ENCODE data around the gene MAP3K4. TPM values are rescaled to one million over a fixed set of nuclear protein-coding genes. Genes with fewer than 3 reads are reported as not detected.

Gene MAP3K4
- total RNA-seq, 4 donors from 2014 or later, result 17.2 to 35.2 (median 23.7) TPM

DNA sequence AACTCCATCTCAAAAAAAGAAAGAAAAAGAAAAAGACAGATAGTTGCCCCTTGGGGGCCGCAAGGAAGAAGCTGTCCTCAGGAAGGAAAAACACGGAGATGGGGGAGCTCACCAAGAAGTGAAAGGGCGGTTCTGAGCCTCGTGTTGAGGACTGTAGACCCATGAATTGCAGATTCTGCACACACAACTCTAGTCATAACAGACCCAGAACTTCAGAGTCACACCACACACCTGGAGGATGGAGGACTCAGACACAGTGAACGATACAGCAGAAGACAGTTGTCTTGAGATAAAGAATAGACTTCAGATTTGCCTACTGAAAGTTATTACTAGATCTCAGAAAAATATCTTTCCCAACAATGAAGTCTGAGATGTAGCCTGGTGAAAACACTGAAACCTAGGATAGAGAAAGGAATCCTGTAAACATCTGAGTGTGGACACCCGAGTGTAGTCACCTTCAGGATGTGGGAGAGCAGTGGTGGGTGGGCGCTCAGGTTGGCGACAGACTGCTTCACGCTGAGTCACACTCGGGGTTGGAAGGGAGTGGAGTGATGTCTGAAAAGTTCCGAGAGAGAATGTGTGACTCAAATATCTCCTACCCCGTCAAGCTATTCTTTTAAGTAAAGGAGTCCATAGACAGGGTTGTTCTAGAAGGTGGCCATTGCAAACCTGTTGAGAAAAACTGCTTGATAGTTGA, 88.1 kb downstream of the MAP3K4 start:
- H3K27me3 ChIP-seq, result no peaks in the 10 kb centered on the region
- no peak overlapping the region for H3K27ac ChIP-seq
- DNase-seq, result no peak
- no peaks in the 10 kb centered on the region for H3K9me3 ChIP-seq
- no peaks in the 10 kb centered on the region for H3K4me1 ChIP-seq
- WGBS, 2 donors (ENCODE audit: low coverage in 1 of 2), result 79 to 95% methylated on average over 8 to 12 of the region's 12 CpGs
- H3K36me3 ChIP-seq, result peaks cover 0 to 41% (median 11%) of the 10 kb centered on the region in 4 donors
- no peak overlapping the region for H3K4me3 ChIP-seq
- TF ChIP-seq EP300 (IDR thresholded peaks at IDR 0.05; ENCODE audit: low read depth) (no peak), POLR2AphosphoS5 (IDR thresholded peaks at IDR 0.05) (no peak), POLR2A (IDR thresholded peaks at IDR 0.05) (no peak)
- TF ChIP-seq, protein P1, sequence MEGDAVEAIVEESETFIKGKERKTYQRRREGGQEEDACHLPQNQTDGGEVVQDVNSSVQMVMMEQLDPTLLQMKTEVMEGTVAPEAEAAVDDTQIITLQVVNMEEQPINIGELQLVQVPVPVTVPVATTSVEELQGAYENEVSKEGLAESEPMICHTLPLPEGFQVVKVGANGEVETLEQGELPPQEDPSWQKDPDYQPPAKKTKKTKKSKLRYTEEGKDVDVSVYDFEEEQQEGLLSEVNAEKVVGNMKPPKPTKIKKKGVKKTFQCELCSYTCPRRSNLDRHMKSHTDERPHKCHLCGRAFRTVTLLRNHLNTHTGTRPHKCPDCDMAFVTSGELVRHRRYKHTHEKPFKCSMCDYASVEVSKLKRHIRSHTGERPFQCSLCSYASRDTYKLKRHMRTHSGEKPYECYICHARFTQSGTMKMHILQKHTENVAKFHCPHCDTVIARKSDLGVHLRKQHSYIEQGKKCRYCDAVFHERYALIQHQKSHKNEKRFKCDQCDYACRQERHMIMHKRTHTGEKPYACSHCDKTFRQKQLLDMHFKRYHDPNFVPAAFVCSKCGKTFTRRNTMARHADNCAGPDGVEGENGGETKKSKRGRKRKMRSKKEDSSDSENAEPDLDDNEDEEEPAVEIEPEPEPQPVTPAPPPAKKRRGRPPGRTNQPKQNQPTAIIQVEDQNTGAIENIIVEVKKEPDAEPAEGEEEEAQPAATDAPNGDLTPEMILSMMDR (IDR thresholded peaks at IDR 0.05), result no peak
- in situ Hi-C loops (cut with MboI; ENCODE audit: low pct_ligation_motif_present in 1 of 4, low pct_unique_long_range_greater_than_20kb in 1 of 4, low sequenced_read_pairs in 3 of 4), result no loop called here
- intact Hi-C loops (cut with DNase I; ENCODE audit: low total_unique reads), result no loop called here

DNA sequence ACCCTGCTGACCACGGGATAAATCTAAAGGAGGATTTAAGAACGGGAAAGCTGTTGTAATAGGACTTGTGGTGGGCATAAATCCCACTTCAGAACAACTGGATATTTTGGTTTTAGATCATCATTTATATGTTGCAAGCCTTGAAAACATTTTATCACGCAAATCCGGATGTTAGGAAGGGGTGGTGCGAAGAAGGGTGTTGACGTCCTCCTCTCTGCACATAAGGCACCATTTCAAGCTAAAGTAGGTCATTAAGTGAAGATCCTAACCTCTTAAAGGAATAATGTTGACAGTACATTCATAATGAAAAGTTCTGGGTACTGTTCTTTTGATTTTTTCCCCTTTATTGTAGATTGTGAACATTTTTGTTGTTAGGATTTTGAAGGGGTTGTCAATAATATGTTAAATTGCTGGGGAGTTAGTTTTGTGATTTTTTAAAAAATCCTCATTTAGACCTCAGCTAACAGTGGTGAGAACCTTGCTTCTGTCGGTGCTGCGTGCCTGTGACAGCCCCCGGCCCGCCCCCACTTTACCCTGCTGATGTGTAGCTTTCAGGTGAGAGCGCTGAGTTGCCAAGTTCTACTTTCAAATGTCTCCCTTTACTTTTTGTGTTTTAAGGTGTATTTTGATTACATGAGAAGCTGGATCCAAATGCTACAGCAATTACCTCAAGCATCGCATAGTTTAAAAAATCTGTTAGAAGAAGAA, 88.8 kb downstream of the MAP3K4 start:
- no peaks in the 10 kb centered on the region for H3K27me3 ChIP-seq
- WGBS, 2 donors (ENCODE audit: low coverage in 1 of 2), result 91 to 93% methylated on average over 11 to 12 of the region's 12 CpGs
- TF ChIP-seq, protein P1 (IDR thresholded peaks at IDR 0.05), result no peak
- TF ChIP-seq EP300 (IDR thresholded peaks at IDR 0.05; ENCODE audit: low read depth) (no peak), POLR2A (IDR thresholded peaks at IDR 0.05) (no peak), POLR2AphosphoS5 (IDR thresholded peaks at IDR 0.05) (no peak)
- no peak for DNase-seq
- in situ Hi-C loops (cut with MboI; ENCODE audit: low pct_ligation_motif_present in 1 of 4, low pct_unique_long_range_greater_than_20kb in 1 of 4, low sequenced_read_pairs in 3 of 4) (no loop called here), intact Hi-C loops (cut with DNase I; ENCODE audit: low total_unique reads) (no loop called here)
- no peaks in the 10 kb centered on the region for H3K9me3 ChIP-seq
- peaks cover 0 to 48% (median 15%) of the 10 kb centered on the region in 4 donors for H3K36me3 ChIP-seq
- H3K4me1 ChIP-seq, result no peaks in the 10 kb centered on the region
- no peak overlapping the region for H3K27ac ChIP-seq
- H3K4me3 ChIP-seq, result no peak overlapping the region

DNA sequence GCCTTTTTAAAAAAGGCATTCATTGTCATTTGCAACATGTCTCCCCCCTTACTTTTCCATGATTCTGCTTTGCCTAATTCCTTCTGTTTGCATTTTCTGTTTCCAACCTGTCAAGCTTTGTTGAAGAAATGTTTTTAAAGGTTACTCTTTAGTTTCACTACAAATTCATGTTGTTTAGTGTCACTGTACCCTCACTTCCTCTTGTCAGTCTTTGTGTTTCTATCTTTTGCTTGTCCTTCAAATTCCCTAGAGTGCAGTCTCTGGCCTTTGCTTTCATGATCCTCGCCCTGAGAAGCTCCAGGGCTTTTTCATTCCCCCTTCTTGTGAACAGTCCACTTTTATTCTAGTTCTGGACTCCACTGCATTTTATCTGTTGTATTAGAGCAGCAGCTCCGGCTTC, 90.6 kb downstream of the MAP3K4 start:
- TF ChIP-seq POLR2A (IDR thresholded peaks at IDR 0.05) (no peak), EP300 (IDR thresholded peaks at IDR 0.05; ENCODE audit: low read depth) (no peak), POLR2AphosphoS5 (IDR thresholded peaks at IDR 0.05) (no peak)
- TF ChIP-seq, protein P1 (IDR thresholded peaks at IDR 0.05), result no peak
- WGBS, 2 donors (ENCODE audit: low coverage in 1 of 2), result 90 to 94% methylated on average over 2 of the region's 2 CpGs
- intact Hi-C loops (cut with DNase I; ENCODE audit: low total_unique reads), result no loop called here
- no peaks in the 10 kb centered on the region for H3K4me1 ChIP-seq
- in situ Hi-C loops (cut with MboI; ENCODE audit: low pct_ligation_motif_present in 1 of 4, low pct_unique_long_range_greater_than_20kb in 1 of 4, low sequenced_read_pairs in 3 of 4), result no loop called here
- H3K4me3 ChIP-seq, result no peak overlapping the region
- H3K9me3 ChIP-seq, result no peaks in the 10 kb centered on the region
- peaks cover 0 to 60% (median 21%) of the 10 kb centered on the region in 4 donors for H3K36me3 ChIP-seq
- no peak for DNase-seq
- no peak overlapping the region for H3K27ac ChIP-seq
- no peaks in the 10 kb centered on the region for H3K27me3 ChIP-seq

DNA sequence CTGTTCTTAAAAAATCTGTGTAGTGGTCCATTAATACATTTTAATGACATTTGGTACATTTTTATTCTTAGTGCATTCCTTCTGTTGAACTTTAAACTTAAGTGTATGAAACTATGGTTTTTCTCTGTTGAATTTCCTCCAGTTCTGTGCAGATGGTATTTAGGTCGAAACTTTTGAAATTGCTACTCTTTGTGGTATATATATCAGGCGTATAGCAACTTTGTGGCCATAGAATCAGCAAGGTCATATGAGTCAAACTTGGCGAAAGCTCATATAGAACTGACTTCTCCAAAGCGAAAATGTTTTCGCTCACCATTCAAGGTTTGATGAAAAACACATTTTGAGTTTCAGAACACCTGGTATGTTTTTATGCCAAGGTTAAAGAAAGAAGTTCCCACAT, 93.7 kb downstream of the MAP3K4 start:
- Histone ChIP-seq H3K36me3 (peaks cover 0 to 84% (median 34%) of the 10 kb centered on the region in 4 donors), H3K4me3 (no peak overlapping the region), H3K27me3 (no peaks in the 10 kb centered on the region), H3K27ac (no peak overlapping the region), H3K9me3 (no peaks in the 10 kb centered on the region), H3K4me1 (no peaks in the 10 kb centered on the region)
- no peak for DNase-seq
- no peak for TF ChIP-seq POLR2A (IDR thresholded peaks at IDR 0.05)
- TF ChIP-seq EP300 (IDR thresholded peaks at IDR 0.05; ENCODE audit: low read depth), result no peak
- TF ChIP-seq, protein P1 (IDR thresholded peaks at IDR 0.05), result no peak
- no peak for TF ChIP-seq POLR2AphosphoS5 (IDR thresholded peaks at IDR 0.05)
- intact Hi-C loops (cut with DNase I; ENCODE audit: low total_unique reads), result no loop called here
- in situ Hi-C loops (cut with MboI; ENCODE audit: low pct_ligation_motif_present in 1 of 4, low pct_unique_long_range_greater_than_20kb in 1 of 4, low sequenced_read_pairs in 3 of 4), result no loop called here
- 86% methylated on average over 5 of the region's 5 CpGs for WGBS, 2 donors (ENCODE audit: low coverage in 1 of 2)
